Activated naive CD4-positive, alpha-beta T cell treated with anti-CD3 and anti-CD28 coated beads, Interleukin-2, amount 50 U/mL, for 16 hours (primary cell): ENCODE data around the gene LMOD2.
A peak's percentile ranks its signal among the peaks of the same experiment; 100 is the strongest.
"Not testable (repeated sequence)": the region's sequence is repeated elsewhere in the genome, so short reads cannot be mapped to it uniquely, and the experiment has no call there.

Source experiments
- DNase-seq: peaks from one replicate; pipeline ENCODE4 v3.0.0-alpha.2; 2020

LMOD2 gene

GRCh38 chr7:123655614-123656013 is at the start of gene LMOD2:
Gene LMOD2, plus strand, starts transcription at chr7:123655866. Its CDS starts 98 bp downstream, at chr7:123655964.
- DNase-seq: no peak

- DNase-seq: no peak
Observed at GRCh38 chr7:123607423-123607975, 48.2 kb upstream of the LMOD2 start.

GRCh38 chr7:123608991-123609882 is 46.4 kb upstream of the LMOD2 start:
- DNase-seq: no peak

- no peak for DNase-seq
Observed at GRCh38 chr7:123609883-123610239, 45.8 kb upstream of the LMOD2 start.

GRCh38 chr7:123612024-123612423 is 43.6 kb upstream of the LMOD2 start:
- DNase-seq: no peak

GRCh38 chr7:123615344-123615743 is 40.3 kb upstream of the LMOD2 start:
- DNase-seq: no peak

GRCh38 chr7:123616223-123616622 is 39.4 kb upstream of the LMOD2 start:
- no peak for DNase-seq

GRCh38 chr7:123621707-123622106 is 34.0 kb upstream of the LMOD2 start:
- DNase-seq: no peak

- no peak for DNase-seq
Observed at GRCh38 chr7:123622660-123623386, 32.8 kb upstream of the LMOD2 start.

GRCh38 chr7:123624527-123625183 is 31.0 kb upstream of the LMOD2 start:
- DNase-seq: peak; percentile 55

- DNase-seq: no peak
Observed at GRCh38 chr7:123625254-123625653, 30.4 kb upstream of the LMOD2 start.

- DNase-seq: no peak
Observed at GRCh38 chr7:123627851-123628250, 27.8 kb upstream of the LMOD2 start.

GRCh38 chr7:123628829-123629228 is 26.8 kb upstream of the LMOD2 start:
- no peak for DNase-seq

- no peak for DNase-seq
Observed at GRCh38 chr7:123629281-123629680, 26.4 kb upstream of the LMOD2 start.

GRCh38 chr7:123632808-123633207 is 22.9 kb upstream of the LMOD2 start:
- DNase-seq: no peak

GRCh38 chr7:123633553-123633952 is 22.1 kb upstream of the LMOD2 start:
- DNase-seq: no peak

GRCh38 chr7:123634011-123634573 is 21.6 kb upstream of the LMOD2 start:
- not testable (repeated sequence) for DNase-seq

GRCh38 chr7:123635551-123636359 is 19.9 kb upstream of the LMOD2 start:
- no peak for DNase-seq

GRCh38 chr7:123637203-123637602 is 18.5 kb upstream of the LMOD2 start:
- no peak for DNase-seq

GRCh38 chr7:123637878-123638277 is 17.8 kb upstream of the LMOD2 start:
- no peak for DNase-seq

GRCh38 chr7:123639631-123640030 is 16.0 kb upstream of the LMOD2 start:
- no peak for DNase-seq

- no peak for DNase-seq
Observed at GRCh38 chr7:123640583-123640982, 15.1 kb upstream of the LMOD2 start.
